ENCODE measurements around the gene LDAH. TPM values are rescaled to one million over a fixed set of nuclear protein-coding genes. Genes with fewer than 3 reads are reported as not detected.
A peak's percentile ranks its signal among the peaks of the same experiment; 100 is the strongest.

Gene LDAH
- total RNA-seq, 1 donor, result 25.0 TPM

GRCh38 chr2:20668871-20669475 lies 153.9 kb downstream of the LDAH start:
- DNase-seq (ENCODE audit: low read depth), result no peak
- no peak for TF ChIP-seq CTCF (IDR thresholded peaks at IDR 0.05; ENCODE audit: insufficient read depth, low read depth, low read length)
- H3K4me3 ChIP-seq (ENCODE audit: low read depth, low read length), result no peak overlapping the region

- no peak for DNase-seq (ENCODE audit: low read depth)
- H3K4me3 ChIP-seq (ENCODE audit: low read depth, low read length), result no peak overlapping the region
- no peak for TF ChIP-seq CTCF (IDR thresholded peaks at IDR 0.05; ENCODE audit: insufficient read depth, low read depth, low read length)
Observed at GRCh38 chr2:20668451-20668850, 154.4 kb downstream of the LDAH start.

GRCh38 chr2:20667531-20668401 lies 155.1 kb downstream of the LDAH start:
- no peak for TF ChIP-seq CTCF (IDR thresholded peaks at IDR 0.05; ENCODE audit: insufficient read depth, low read depth, low read length)
- peak overlapping the region; percentile 55 for H3K4me3 ChIP-seq (ENCODE audit: low read depth, low read length)
- no peak for DNase-seq (ENCODE audit: low read depth)

- DNase-seq (ENCODE audit: low read depth), result no peak
- peak overlapping the region; percentile 55 for H3K4me3 ChIP-seq (ENCODE audit: low read depth, low read length)
- no peak for TF ChIP-seq CTCF (IDR thresholded peaks at IDR 0.05; ENCODE audit: insufficient read depth, low read depth, low read length)
Observed at GRCh38 chr2:20667151-20667530, 155.8 kb downstream of the LDAH start.

- DNase-seq (ENCODE audit: low read depth), result peak; percentile 17
- H3K4me3 ChIP-seq (ENCODE audit: low read depth, low read length), result peak within 1 kb of the TSS; percentile 55
- peak; percentile 12 for TF ChIP-seq CTCF (IDR thresholded peaks at IDR 0.05; ENCODE audit: insufficient read depth, low read depth, low read length)
Observed at GRCh38 chr2:20666304-20667150, 156.4 kb downstream of the LDAH start, which contains the start of gene GDF7. GDF7 (plus strand) TSS chr2:20667144; CDS start chr2:20667240, 96 bp downstream.

- no peak for DNase-seq (ENCODE audit: low read depth)
- peak overlapping the region; percentile 53 for H3K4me3 ChIP-seq (ENCODE audit: low read depth, low read length)
- TF ChIP-seq CTCF (IDR thresholded peaks at IDR 0.05; ENCODE audit: insufficient read depth, low read depth, low read length), result no peak
Observed at GRCh38 chr2:20666005-20666303, 156.9 kb downstream of the LDAH start.

All from fibroblast of villous mesenchyme (primary cell).